SK-N-DZ (cell line): ENCODE measurements around the gene COX14.
"Not testable (repeated sequence)": the region's sequence is repeated elsewhere in the genome, so short reads cannot be mapped to it uniquely, and the experiment has no call there.

Experiments used
- DNase-seq: peaks from one replicate; pipeline ENCODE4 v3.0.0-alpha.2; 2015; ENCODE audit warnings: low spot score

The COX14 gene

DNA sequence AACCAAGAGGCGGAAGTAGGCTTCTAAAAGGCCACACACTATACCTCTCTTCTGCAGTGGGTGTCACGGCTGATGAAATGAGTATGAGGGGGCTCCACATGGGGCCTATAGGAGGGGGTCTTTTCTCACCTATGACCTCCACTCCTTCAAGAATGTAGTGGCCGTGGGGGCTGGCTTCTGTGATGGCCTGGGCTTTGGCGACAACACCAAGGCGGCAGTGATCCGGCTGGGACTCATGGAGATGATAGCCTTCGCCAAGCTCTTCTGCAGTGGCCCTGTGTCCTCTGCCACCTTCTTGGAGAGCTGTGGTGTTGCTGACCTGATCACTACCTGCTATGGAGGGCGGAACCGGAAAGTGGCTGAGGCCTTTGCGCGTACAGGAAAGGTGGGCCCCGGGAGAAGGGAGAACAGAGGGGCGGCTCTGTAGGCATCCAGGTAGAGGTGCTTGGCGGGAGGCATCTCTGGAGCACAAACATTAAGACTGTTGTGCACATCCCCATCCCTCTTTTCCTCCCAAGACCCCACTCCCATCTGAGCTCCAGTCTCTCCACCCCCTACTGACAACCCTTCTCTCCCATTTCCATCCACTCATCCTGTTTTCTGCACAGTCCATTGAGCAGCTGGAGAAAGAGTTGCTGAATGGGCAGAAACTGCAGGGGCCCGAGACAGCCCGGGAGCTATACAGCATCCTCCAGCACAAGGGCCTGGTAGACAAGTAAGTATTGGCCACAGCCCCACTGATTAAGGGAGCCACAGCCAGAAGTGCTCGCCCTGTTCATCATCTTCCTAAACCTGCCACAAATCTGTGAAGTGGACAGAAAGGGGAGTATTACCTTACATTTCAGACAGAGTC, 4.4 kb upstream of the COX14 start:
- DNase-seq, result no peak

DNA sequence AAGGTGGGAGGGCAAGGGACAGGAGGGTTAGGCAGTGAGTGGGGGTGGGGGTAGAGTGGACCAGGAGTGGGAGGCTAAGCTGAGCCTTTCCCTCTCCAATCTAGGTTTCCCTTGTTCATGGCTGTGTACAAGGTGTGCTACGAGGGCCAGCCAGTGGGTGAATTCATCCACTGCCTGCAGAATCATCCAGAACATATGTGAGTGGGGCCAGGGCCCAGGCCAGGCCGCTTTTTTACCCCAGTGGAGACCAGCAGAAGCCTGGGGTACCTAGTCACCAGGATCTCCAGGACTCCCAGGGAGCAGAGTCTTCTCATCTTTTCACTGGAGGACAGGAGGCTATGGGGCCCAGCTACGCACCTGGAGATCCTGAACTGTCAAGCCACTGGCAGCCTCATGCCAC, 2.7 kb upstream of the COX14 start:
- no peak for DNase-seq

- DNase-seq, result peak; percentile 37
Measured at GRCh38 chr12:50110127-50110761, 1.8 kb upstream of the COX14 start.

GRCh38 chr12:50110762-50111351, 1.2 kb upstream of the COX14 start:
- DNase-seq, result peak; percentile 57

DNA sequence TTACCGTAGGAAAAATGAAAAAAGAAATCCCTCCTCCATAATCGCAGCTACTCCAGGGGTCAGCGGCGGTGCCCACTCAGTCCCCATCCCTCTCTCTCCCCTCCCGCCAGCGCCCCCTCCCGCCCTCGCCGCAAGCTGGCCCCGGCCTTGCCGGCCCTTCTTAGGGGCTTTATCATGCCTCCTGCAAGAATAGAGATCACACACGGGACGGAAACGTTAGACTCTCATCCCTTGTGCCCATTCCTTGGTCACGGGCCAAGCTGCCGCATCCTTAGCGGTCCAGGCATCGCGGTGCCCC, 692 bp upstream of the COX14 start:
- DNase-seq, result no peak

DNA sequence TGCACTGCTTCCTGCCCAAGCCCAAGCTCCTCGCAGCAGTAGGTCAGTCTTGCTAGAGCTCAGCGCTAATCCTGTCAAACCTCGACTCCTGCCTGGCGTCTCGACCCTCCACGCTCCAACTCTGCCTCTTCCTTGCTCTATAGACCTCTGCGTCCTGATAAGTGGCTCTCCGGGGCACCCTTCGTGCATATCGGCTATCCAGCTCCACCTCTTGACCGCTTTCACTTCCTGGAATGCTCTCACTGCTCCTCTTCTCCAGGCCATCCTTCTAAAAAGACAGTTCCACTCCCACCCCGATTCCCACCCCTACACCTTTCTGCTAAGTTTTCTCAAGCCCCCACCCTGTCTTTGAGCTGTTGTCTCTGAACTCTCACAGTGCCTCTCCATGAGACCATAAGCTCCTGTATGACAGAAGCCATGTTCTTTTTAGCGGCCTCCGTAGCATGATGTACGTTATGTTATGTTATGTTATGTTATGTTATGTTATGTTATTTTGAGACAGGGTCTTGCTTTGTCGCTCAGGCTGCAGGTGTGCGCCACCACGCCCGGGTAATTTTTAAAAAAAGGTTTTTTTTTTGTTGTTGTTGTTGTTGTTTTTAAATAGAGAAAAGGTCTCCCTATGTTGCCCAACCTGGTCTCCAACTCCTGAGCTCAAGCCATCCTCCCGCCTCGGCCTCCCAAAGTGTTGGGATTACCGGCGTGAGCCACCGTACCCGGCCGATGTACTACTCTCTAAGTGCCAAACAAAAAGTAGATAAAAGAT, 601 bp downstream of the COX14 start:
- DNase-seq, result no peak

DNA sequence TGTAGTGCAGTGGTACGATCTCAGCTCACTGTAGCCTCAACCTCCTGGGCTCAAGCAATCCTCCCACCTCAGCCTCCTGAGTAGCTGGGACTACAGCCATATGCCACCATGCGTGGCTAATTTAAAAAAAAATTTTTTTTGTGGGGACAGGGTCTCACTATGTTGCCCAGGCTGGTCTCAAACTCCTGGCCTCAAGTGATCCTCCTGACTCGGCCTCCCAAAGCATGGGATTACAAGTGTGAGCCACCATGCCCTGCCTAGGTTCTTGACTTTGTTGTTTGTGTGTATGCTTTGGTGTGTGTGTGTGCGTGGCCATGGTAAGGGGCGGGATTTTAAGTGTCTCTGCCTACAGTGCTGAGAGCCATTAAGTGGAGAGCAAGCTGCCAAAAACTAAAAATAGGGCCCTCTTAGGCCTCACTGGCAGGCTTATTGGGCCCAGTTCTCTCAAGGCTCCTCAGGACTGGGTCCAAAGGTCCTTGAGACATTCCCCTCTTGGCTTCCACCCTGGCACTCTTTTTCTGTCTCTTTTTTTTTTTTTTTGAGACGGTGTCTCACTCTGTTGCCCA, 5.1 kb downstream of the COX14 start:
- no peak for DNase-seq

DNA sequence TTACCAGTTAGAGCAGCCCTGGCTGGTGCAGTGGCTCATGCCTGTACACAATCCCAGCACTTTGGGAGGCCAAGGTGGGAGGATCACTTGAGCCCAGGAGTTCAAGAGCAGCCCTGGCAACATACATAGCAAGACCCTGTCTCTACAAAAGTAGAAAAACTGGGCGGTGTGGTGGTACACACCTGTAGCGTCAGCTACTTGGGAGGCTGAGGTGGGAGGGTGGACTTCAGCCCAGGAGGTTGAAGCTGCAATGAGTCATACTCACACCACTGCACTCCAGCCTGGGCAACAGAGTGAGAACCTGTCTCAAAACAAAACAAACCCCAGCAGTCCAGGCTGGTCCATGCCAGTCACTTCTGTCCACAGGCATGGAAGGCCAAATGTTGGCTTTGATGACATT, 7.4 kb downstream of the COX14 start:
- DNase-seq, result no peak

- no peak for DNase-seq
Measured at GRCh38 chr12:50120521-50120920, 8.5 kb downstream of the COX14 start.

DNA sequence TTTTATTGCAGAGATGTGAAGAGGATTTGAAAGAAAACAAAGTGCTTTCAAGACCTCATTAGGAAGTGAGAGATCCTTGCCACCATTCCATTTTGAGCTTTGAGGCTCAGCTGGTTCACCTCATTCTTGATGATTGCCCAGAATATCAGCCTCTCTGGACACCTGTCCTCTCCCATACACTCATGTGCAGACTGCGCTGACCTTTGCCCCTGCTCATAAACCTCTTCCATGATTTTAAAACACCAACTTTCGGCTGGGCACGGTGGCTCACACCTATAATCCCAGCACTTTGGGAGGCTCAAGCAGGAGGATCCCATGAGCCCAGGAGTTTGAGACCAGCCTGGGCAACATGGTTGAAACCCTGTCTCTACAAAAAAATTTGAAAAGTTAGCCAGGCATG, 8.9 kb downstream of the COX14 start:
- DNase-seq, result no peak

DNA sequence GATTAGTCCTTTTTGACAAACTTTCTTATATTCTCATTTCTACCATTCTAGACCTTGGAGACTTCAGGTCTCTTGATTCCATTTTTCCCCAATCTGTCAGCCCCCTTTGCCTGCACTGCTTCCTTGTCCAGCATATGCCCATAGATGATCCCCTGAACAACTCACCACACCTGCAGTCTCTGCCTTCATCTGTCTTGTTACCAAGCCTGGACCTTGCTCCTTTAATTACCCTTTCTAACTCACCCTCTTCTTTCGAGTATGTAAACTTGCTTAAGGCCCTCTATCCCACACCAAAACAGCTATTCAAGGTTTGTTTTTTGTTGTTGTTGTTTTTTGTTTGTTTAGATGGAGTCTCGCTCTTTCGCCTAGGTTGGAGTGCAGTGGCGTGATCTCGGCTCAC, 9.6 kb downstream of the COX14 start:
- no peak for DNase-seq

- no peak for DNase-seq
Measured at GRCh38 chr12:50123203-50123602, 11.2 kb downstream of the COX14 start.

DNA sequence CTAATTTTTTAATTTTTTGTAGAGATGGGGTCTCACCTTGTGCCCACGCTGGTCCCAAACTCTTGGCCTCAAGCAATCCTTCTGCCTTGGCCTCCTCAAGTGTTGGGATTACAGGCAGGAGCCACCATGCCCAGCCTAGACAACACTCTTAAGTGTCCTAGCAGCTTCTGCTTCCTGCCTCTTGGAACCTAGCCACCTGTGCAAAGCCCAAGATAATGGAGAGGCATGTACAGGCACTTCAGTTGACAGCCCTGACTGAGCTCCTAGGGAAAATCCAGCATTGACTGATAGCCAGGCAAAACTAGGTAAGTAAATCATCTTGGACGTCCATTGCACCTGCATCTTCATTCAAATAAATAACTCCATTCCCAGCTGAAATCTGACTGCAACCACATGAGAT, 15.5 kb downstream of the COX14 start:
- no peak for DNase-seq

- no peak for DNase-seq
Measured at GRCh38 chr12:50129290-50129689, 17.3 kb downstream of the COX14 start.

GRCh38 chr12:50132505-50133135, 20.6 kb downstream of the COX14 start:
- DNase-seq, result peak; percentile 43

DNA sequence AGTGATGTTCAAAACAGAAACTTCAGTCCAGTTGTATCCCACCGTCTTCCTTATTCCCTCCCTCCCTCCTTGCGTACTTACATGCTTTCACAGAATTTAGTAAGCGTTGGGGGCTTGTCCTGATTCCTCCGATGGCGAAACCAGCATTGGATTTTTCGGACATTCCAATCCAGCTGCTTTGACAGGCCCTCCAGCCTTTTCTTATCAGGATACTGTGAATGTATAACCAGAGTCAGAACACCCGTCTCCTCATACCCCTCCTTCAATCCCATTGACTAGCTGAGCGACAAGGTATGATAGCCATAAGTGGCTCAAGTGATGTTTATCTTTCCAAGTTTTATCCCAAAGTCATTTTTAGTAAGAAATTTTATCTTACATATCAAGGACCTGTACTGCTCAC, 31.0 kb downstream of the COX14 start:
- DNase-seq, result no peak

- no peak for DNase-seq
Measured at GRCh38 chr12:50145439-50145838, 33.4 kb downstream of the COX14 start.

DNA sequence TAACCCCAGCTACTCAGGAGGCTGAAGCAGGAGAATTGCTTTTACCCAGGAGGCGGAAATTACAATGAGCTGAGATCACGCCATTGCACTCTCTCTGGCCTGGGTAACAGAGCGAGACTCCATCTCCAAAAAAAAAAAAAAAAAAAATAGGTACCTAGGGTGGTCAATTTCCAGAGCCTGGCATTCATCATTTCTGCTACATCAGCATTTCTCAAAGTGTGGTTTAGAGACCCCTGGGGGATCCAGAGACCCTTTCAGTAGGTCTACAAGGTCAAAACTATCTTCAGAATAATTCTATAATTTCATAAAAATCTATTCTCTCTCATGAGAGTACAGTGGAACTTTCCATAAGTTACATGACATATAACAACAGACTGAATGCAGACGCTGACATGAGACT, 35.2 kb downstream of the COX14 start:
- DNase-seq, result no peak

DNA sequence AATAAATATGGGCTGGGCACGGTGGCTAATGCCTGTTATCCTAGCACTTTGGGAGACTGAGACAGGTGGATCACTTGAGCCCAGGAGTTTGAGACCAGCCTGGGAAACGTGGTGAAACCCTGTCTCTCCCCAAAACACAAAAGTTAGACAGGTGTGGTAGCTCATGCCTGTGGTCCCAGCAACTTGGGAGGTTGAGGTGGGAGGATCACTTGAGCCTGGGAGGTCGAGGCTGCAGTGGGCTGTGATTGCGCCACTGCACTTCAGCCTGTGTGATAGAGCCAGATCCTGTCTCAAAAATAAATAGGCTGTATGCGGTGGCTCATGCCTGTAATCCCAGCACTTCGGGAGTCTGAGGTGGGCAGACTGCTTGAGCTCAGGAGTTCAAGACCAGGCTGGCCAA, 36.0 kb downstream of the COX14 start:
- not testable (repeated sequence) for DNase-seq

- no peak for DNase-seq
Measured at GRCh38 chr12:50149311-50149710, 37.3 kb downstream of the COX14 start.

- no peak for DNase-seq
Measured at GRCh38 chr12:50151047-50151687, 39.1 kb downstream of the COX14 start.
